ENCODE results near the gene DNAJC5. TPM values are rescaled to one million over a fixed set of nuclear protein-coding genes. Genes with fewer than 3 reads are reported as not detected.
A peak's percentile ranks its signal among the peaks of the same experiment; 100 is the strongest.

The DNAJC5 gene
- polyA plus RNA-seq, 1 donor (not counting 4 experiments of a cell fraction or from before 2014, with no cell fraction given) = 43.7 TPM

GRCh38 chr20:63978319-63979228, 83.6 kb downstream of the DNAJC5 start:
- peaks cover 29% of the 10 kb centered on the region for H3K4me1 ChIP-seq (ENCODE audit: control insufficient read depth, extremely low read depth, insufficient read depth, low read length)
- no peaks in the 10 kb centered on the region for H4K20me1 ChIP-seq (ENCODE audit: control insufficient read depth, extremely low read depth, insufficient read depth, low read length)
- DNase-seq (ENCODE audit: low read depth, low spot score) (no peak), FAIRE-seq (no peak)
- H3K9me1 ChIP-seq (ENCODE audit: control insufficient read depth, extremely low read depth, insufficient read depth, low read length) = no peaks in the 10 kb centered on the region
- TF ChIP-seq EZH2 (IDR thresholded peaks at IDR 0.05; ENCODE audit: low read length) (no peak), CTCF (optimal IDR thresholded peaks at IDR 0.05 in 1 of 3, IDR thresholded peaks at IDR 0.05 in 1 of 3, conservative IDR thresholded peaks at IDR 0.05 in 1 of 3; ENCODE audit: extremely low read depth in 1 of 3, insufficient read depth in 2 of 3, low read length in 3 of 3) (no peak)
- no peak overlapping the region for H3K27ac ChIP-seq (ENCODE audit: control insufficient read depth, insufficient read depth, low read length)
- peak overlapping the region; percentile 37 for H3K9ac ChIP-seq (ENCODE audit: control insufficient read depth, extremely low read depth, insufficient read depth, low read length)
- peak overlapping the region; percentile 62 for H2AFZ ChIP-seq (ENCODE audit: control insufficient read depth, low read length)
- no peaks in the 10 kb centered on the region for H3K27me3 ChIP-seq (ENCODE audit: control insufficient read depth, extremely low read depth, insufficient read depth, low read length)
- H3K4me2 ChIP-seq (ENCODE audit: control insufficient read depth, extremely low read depth, insufficient read depth, low read depth, low read length) = peak overlapping the region; percentile 76
- H3K4me3 ChIP-seq (ENCODE audit: control insufficient read depth in 2 of 3, extremely low read depth in 1 of 3, insufficient read depth in 2 of 3, low read depth in 1 of 3, low read length in 3 of 3) = peak overlapping the region; percentile 50 to 64 (median 62)
- H3K9me3 ChIP-seq (ENCODE audit: control insufficient read depth, low read depth, low read length) = no peaks in the 10 kb centered on the region
- H3K79me2 ChIP-seq (ENCODE audit: control insufficient read depth, insufficient read depth, low read length) = peaks cover 20% of the 10 kb centered on the region
- dilution Hi-C loops (cut with MboI; ENCODE audit: extremely low pct_ligation_motif_present, low sequenced_read_pairs) = no loop called here
- H3K36me3 ChIP-seq (ENCODE audit: control insufficient read depth in 2 of 2, extremely low read depth in 1 of 2, insufficient read depth in 2 of 2, low read length in 2 of 2) = peaks cover 4 to 6% of the 10 kb centered on the region in 2 experiments

GRCh38 chr20:63979229-63979556, 84.3 kb downstream of the DNAJC5 start:
- no peaks in the 10 kb centered on the region for H3K27me3 ChIP-seq (ENCODE audit: control insufficient read depth, extremely low read depth, insufficient read depth, low read length)
- TF ChIP-seq EZH2 (IDR thresholded peaks at IDR 0.05; ENCODE audit: low read length) = no peak
- no peak for TF ChIP-seq CTCF (optimal IDR thresholded peaks at IDR 0.05 in 1 of 3, IDR thresholded peaks at IDR 0.05 in 1 of 3, conservative IDR thresholded peaks at IDR 0.05 in 1 of 3; ENCODE audit: extremely low read depth in 1 of 3, insufficient read depth in 2 of 3, low read length in 3 of 3)
- DNase-seq (ENCODE audit: low read depth, low spot score) (no peak), FAIRE-seq (no peak)
- peaks cover 29% of the 10 kb centered on the region for H3K4me1 ChIP-seq (ENCODE audit: control insufficient read depth, extremely low read depth, insufficient read depth, low read length)
- no peaks in the 10 kb centered on the region for H3K9me1 ChIP-seq (ENCODE audit: control insufficient read depth, extremely low read depth, insufficient read depth, low read length)
- H3K27ac ChIP-seq (ENCODE audit: control insufficient read depth, insufficient read depth, low read length) = no peak overlapping the region
- H3K79me2 ChIP-seq (ENCODE audit: control insufficient read depth, insufficient read depth, low read length) = peaks cover 20% of the 10 kb centered on the region
- peak overlapping the region; percentile 62 for H2AFZ ChIP-seq (ENCODE audit: control insufficient read depth, low read length)
- H4K20me1 ChIP-seq (ENCODE audit: control insufficient read depth, extremely low read depth, insufficient read depth, low read length) = no peaks in the 10 kb centered on the region
- H3K36me3 ChIP-seq (ENCODE audit: control insufficient read depth in 2 of 2, extremely low read depth in 1 of 2, insufficient read depth in 2 of 2, low read length in 2 of 2) = peaks cover 4 to 8% of the 10 kb centered on the region in 2 experiments
- no peaks in the 10 kb centered on the region for H3K9me3 ChIP-seq (ENCODE audit: control insufficient read depth, low read depth, low read length)
- dilution Hi-C loops (cut with MboI; ENCODE audit: extremely low pct_ligation_motif_present, low sequenced_read_pairs) = no loop called here
- H3K9ac ChIP-seq (ENCODE audit: control insufficient read depth, extremely low read depth, insufficient read depth, low read length) = peak overlapping the region; percentile 37
- H3K4me2 ChIP-seq (ENCODE audit: control insufficient read depth, extremely low read depth, insufficient read depth, low read depth, low read length) = peak overlapping the region; percentile 76
- H3K4me3 ChIP-seq (ENCODE audit: control insufficient read depth in 2 of 3, extremely low read depth in 1 of 3, insufficient read depth in 2 of 3, low read depth in 1 of 3, low read length in 3 of 3) = peak overlapping the region; percentile 50 to 64 (median 62)
